T47D (cell line): Measurements from ENCODE around the gene COL4A1.

ENCODE experiments used
- DNase-seq, 2 experiments: peaks; one replicate each; pipeline versions ENCODE4 v3.0.0 to v3.0.0-alpha.2; 2011 to 2012; ENCODE audit warnings: low read depth in 1 of 2, low spot score in 1 of 2
- JUND ChIP-seq: IDR thresholded peaks from 2 replicates; pipeline ENCODE4 v1.6.1; 2012; ENCODE audit warnings: low read depth
- in situ Hi-C: cut with HindIII; loops from 2 replicates; pipeline ENCODE4 v1.10.0; 2016; ENCODE audit warnings: low sequenced_read_pairs, low pct_unique_long_range_greater_than_20kb

The COL4A1 gene

GRCh38 chr13:110192472-110192871 lies 114.5 kb downstream of the COL4A1 start:
- DNase-seq = no peak
- in situ Hi-C loops = no loop called here
- TF ChIP-seq JUND = no peak

DNA sequence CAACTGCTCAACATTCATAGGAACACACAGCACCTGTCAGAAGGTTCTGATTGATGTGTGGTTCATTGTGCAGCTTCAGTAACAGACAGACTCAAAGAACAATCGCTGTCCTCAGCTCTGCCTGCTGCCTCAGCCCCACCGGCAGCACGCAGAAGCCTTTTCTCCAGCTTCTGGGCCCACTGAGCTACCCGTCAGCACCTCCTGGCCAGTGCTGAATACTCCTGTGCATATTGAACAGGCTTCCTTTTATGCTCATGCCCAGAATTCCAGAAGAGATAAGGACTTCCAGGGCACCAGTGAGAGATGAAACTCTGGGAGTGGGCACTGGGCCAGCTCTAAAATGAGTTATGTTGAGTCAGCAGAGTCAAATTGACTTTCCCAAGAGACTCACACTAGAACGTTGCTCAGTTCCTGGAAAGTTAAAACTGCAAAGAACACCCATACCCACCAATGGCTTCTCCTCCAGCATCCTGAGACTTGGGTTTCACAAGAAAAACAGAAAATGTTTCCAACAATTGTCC lies 119.3 kb downstream of the COL4A1 start:
- in situ Hi-C loops = no loop called here
- no peak for DNase-seq
- TF ChIP-seq JUND = no peak

GRCh38 chr13:110186231-110186855 lies 120.6 kb downstream of the COL4A1 start:
- no peak for TF ChIP-seq JUND
- DNase-seq = no peak
- in situ Hi-C loops = no loop called here

DNA sequence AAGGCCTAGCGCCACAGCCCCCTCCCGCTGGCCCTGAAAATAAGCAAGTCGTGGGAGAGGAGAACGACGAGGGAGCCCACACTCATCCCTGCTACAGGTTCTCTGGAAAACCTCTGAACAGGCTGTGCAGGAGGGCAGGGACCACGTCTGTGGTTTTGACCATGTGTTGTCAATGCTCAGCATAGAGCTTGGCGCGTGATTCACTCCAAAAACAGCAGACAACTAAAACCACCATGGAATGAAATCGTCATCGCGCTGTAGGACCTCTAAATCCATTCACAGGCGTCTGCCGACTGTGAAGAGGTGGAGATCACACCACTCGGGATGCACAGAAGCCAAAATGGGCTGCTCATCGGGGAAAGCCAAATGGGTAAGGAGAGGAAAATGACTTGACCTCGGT lies 121.3 kb downstream of the COL4A1 start:
- no peak for TF ChIP-seq JUND
- in situ Hi-C loops = no loop called here
- DNase-seq = no peak

- no peak for TF ChIP-seq JUND
- no peak for DNase-seq
- in situ Hi-C loops = no loop called here
Observed at GRCh38 chr13:110183910-110184309, 123.0 kb downstream of the COL4A1 start.

DNA sequence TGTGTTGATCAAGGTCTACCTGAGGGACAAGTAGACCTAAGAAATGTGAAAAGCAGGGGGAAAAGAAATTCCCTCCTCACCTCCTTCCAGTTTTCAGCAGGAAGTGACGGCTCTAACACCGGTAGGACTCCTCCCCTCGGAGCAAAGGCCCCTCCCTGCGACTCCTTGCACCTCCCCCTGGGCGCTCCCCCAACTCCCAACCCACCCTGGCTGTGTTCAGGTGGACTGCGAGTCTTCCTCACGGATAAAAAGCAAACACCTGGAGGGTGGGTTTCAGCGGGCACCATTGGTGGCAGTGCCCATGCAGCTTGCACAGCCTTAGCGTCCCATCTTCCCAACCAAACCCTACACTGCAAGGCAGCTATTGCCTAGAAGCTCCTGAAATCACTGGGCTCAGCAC lies 124.5 kb downstream of the COL4A1 start:
- in situ Hi-C loops = no loop called here
- TF ChIP-seq JUND = no peak
- DNase-seq = no peak

DNA sequence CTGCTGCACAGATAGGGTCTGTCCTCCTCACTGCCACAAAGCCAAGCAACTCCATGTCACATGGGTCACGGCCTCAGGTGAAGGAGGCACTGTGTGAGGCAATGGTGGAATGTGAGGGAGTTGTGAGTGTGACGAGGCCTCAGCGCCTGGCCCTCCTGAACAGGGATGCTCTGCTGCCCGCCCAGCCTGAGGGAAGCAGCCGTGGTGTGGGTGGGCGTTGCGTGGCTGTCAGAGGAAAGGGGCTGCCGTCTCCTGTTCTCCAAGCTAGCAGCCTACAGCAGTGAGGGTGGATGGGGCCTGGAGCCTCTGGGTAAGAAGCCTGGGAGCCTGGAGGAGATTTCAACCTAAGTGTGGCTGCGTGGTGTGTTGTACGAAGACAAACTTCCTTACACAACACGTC lies 125.0 kb downstream of the COL4A1 start:
- DNase-seq = no peak
- no peak for TF ChIP-seq JUND

GRCh38 chr13:110179857-110180147 lies 127.2 kb downstream of the COL4A1 start:
- in situ Hi-C loops = no loop called here
- no peak for DNase-seq
- no peak for TF ChIP-seq JUND

More for the DNA sequence above, 125.0 kb downstream of the COL4A1 start:
- in situ Hi-C loops = no loop called here

- no peak for TF ChIP-seq JUND
Observed at GRCh38 chr13:110179116-110179856, 127.7 kb downstream of the COL4A1 start.

DNA sequence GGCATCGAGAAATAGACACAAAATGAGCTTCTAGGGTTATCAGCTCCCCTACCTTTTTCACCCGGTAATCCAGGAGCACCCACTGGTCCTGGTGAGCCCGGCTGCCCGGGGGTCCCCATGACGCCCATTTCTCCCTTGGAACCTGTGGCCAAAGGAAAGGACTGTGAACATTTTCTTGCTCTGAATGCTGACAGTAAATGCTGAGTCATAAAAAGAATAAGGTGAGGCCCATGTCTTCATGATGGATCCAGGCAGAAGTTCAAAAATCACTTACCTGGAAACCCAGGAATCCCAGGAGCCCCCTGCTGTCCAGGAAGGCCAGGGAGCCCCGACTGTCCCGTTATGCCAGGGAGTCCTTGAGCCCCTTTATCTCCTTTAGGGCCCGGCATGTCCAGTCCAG lies 129.2 kb downstream of the COL4A1 start:
- DNase-seq = no peak
- in situ Hi-C loops = no loop called here
- no peak for TF ChIP-seq JUND

More at GRCh38 chr13:110179116-110179856, 127.7 kb downstream of the COL4A1 start:
- in situ Hi-C loops = no loop called here
- no peak for DNase-seq

DNA sequence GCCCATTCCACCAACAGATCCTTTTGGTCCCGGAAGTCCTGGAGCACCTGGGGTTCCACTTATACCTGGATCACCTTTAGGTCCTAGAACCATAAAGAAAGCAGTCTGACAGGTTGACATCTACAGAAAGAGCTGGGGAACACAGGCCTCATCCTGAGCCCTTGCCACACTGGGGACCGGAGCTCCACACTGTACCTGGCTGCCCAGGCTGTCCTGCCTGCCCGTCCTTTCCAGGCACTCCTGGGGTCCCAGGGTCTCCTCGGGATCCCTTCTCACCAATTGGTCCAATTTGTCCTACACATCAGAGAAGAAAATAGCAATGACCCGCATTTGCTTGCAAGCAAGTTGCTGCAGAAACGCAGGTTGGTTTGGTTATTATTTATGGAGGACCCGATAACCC lies 130.5 kb downstream of the COL4A1 start:
- no peak for TF ChIP-seq JUND
- in situ Hi-C loops = no loop called here
- no peak for DNase-seq

DNA sequence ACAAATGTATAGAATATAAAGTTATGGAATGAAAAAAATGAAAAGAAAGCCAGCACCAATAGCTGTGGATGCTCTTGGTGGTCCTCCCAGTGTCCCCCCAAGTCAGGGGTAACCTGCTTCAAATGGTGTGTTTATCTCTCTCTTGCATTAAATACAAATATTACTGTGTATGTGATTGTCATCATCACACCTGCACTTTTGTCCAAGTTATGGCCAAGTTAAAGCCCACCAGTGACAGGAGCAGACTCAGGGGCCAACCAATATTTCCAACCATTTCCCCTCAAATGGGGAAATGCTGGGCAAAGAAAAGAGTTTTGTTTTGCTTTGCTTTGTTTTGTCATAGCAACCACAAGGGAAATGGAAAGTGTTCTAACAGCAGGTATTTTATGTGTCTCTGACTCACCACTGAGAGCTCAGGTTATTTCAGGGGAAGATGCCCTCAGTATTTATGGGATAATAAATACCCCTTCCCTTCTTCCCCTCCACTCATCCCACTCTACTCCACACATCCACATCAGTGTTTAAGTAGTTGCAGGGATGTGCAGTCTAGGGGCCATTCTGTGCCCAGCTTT lies 133.6 kb downstream of the COL4A1 start:
- no peak for TF ChIP-seq JUND
- in situ Hi-C loops = no loop called here
- DNase-seq = no peak

- in situ Hi-C loops = no loop called here
- no peak for TF ChIP-seq JUND
- DNase-seq = no peak
Observed at GRCh38 chr13:110170882-110171281, 136.1 kb downstream of the COL4A1 start.
